Upper lobe of left lung (tissue), 4 donors: ENCODE results near the gene ERFL.
A peak's percentile ranks its signal among the peaks of the same experiment; 100 is the strongest.

Experiments used
- CTCF ChIP-seq, 6 experiments: fragments of 450-650 bp in 4 of 6; fragments of 200-600 bp in 2 of 6; sonication (generic) in 2 of 6; IDR thresholded peaks; one replicate each; pipeline ENCODE4 v1.5.1; 2016 to 2019; ENCODE audit warnings: antibody characterized with exemption in 6 of 6
- POLR2A ChIP-seq, 4 donors: fragments of 450-650 bp; IDR thresholded peaks; one replicate each; pipeline ENCODE4 v1.5.1; 2016 to 2017; ENCODE audit warnings: antibody characterized with exemption in 4 of 4, mild to moderate bottlenecking in 2 of 4

- TF ChIP-seq CTCF (IDR thresholded peaks at IDR 0.05) (peak; percentile 62 to 82 (median 72)), POLR2A (IDR thresholded peaks at IDR 0.05) (peak in 1 of 4 donors; percentile 7)
These were observed 55.2 kb downstream of the ERFL start for GRCh38 chr19:41872775-41873647.
